PC-3 (cell line): Measurements from ENCODE around the gene WNT1. TPM values are rescaled to one million over a fixed set of nuclear protein-coding genes. Genes with fewer than 3 reads are reported as not detected.
A peak's percentile ranks its signal among the peaks of the same experiment; 100 is the strongest.

Source experiments
- ATAC-seq: fragments of 200-7000 bp; cut with Tn5 transposase; 2 replicates; pipeline ENCODE4 v1.9.1; 2020; ENCODE audit warnings: mild to moderate bottlenecking, moderate library complexity
- BruUV-seq: library from RNA; stranded (reverse); fragments of 400-500 nt; replicated peaks from 2 replicates; lab custom pipeline; 2021; lab: Mats Ljungman, UMichigan
- CTCF ChIA-PET: fragments of 300-600 bp; sonication (Branson Sonifier 250); formaldehyde crosslinking; loops from one replicate; lab custom pipeline; 2022; ENCODE audit warnings: antibody characterized with exemption; lab: Charles Lee
- POLR2A ChIA-PET: fragments of 300-600 bp; sonication (Branson Sonifier 250); formaldehyde crosslinking; loops from one replicate; lab custom pipeline; 2022; ENCODE audit warnings: antibody characterized with exemption; ENCODE audit not compliant: unreplicated experiment; lab: Charles Lee
- DNase-seq: peaks from one replicate; pipeline ENCODE4 v3.0.0-alpha.2; 2015
- H2AFZ ChIP-seq: fragments of 300-600 bp; sonication (generic); 2 replicates; pipeline ENCODE4 v1.6.0; 2016; ENCODE audit warnings: antibody characterized with exemption, low read length
- H3F3A ChIP-seq: fragments of 300-600 bp; sonication (generic); one replicate; pipeline ENCODE4 v1.6.0; 2017; ENCODE audit warnings: antibody characterized with exemption, low read length, control low read depth, mild to moderate bottlenecking; ENCODE audit not compliant: unreplicated experiment
- H3K27ac ChIP-seq: fragments of 300-600 bp; sonication (generic); 2 replicates; pipeline ENCODE4 v1.5.1; 2016; ENCODE audit warnings: mild to moderate bottlenecking, low read length
- H3K27me3 ChIP-seq: fragments of 300-600 bp; sonication (generic); 2 replicates; pipeline ENCODE4 v1.6.1; 2016; ENCODE audit warnings: low read length, mixed read lengths
- H3K36me3 ChIP-seq: fragments of 300-600 bp; sonication (generic); 2 replicates; pipeline ENCODE4 v1.6.1; 2016; ENCODE audit warnings: low read depth, mixed run types, low read length, mixed read lengths
- H3K4me1 ChIP-seq: fragments of 300-600 bp; sonication (generic); 2 replicates; pipeline ENCODE4 v1.5.1; 2016; ENCODE audit warnings: low read length; ENCODE audit not compliant: insufficient read depth
- H3K4me2 ChIP-seq: fragments of 300-600 bp; sonication (generic); 2 replicates; pipeline ENCODE4 v1.6.0; 2016; ENCODE audit warnings: low read length
- H3K4me3 ChIP-seq: fragments of 300-600 bp; sonication (generic); 2 replicates; pipeline ENCODE4 v1.5.1; 2016; ENCODE audit warnings: mild to moderate bottlenecking, low read length, mixed read lengths
- H3K79me2 ChIP-seq: fragments of 300-600 bp; sonication (generic); 2 replicates; pipeline ENCODE4 v1.6.1; 2017; ENCODE audit warnings: low read length, mixed read lengths
- H3K9ac ChIP-seq: fragments of 300-600 bp; sonication (generic); 2 replicates; pipeline ENCODE4 v1.6.0; 2016; ENCODE audit warnings: mild to moderate bottlenecking, low read length
- H3K9me2 ChIP-seq: fragments of 300-600 bp; sonication (generic); replicated peaks from 2 replicates; pipeline ENCODE4 v1.6.1; 2016; ENCODE audit warnings: mixed run types, low read length, mixed read lengths
- H3K9me3 ChIP-seq: fragments of 300-600 bp; sonication (generic); 2 replicates; pipeline ENCODE4 v1.6.1; 2016; ENCODE audit warnings: low read length, mixed read lengths
- H4K20me1 ChIP-seq: fragments of 300-600 bp; sonication (generic); 2 replicates; pipeline ENCODE4 v1.6.1; 2016; ENCODE audit warnings: low read length, mixed read lengths
- CTCF ChIP-seq: fragments of 300-600 bp; sonication (generic); conservative IDR thresholded peaks from 2 replicates; pipeline ENCODE4 v1.5.1; 2017; ENCODE audit warnings: antibody characterized with exemption, low read depth, mild to moderate bottlenecking, low read length
- EZH2 ChIP-seq: fragments of 300-600 bp; sonication (generic); IDR thresholded peaks from one replicate; pipeline ENCODE4 v1.6.1; 2017; ENCODE audit warnings: antibody characterized with exemption, mild to moderate bottlenecking, low read length; ENCODE audit not compliant: unreplicated experiment
- EZH2phosphoT487 ChIP-seq: fragments of 300-600 bp; sonication (generic); IDR thresholded peaks from 2 replicates; pipeline ENCODE4 v1.6.1; 2018; ENCODE audit warnings: mild to moderate bottlenecking, antibody characterized with exemption, low read length, borderline replicate concordance
- intact Hi-C: fragments of 100-400 bp; cut with micrococcal nuclease; formaldehyde crosslinking; loops from 2 replicates; pipeline ENCODE4 v1.9.0; 2023
- total RNA-seq: library from RNA; depleted of rRNA; stranded (reverse); fragments of >200 nt; gene quantifications from 2 replicates; pipeline ENCODE4 v1.2.3, GENCODE V29; 2014

WNT1 gene
- total RNA-seq, 1 experiment from 2014 or later = not detected

- TF ChIP-seq EZH2phosphoT487 (no peak), EZH2 (no peak), CTCF (no peak)
- Histone ChIP-seq H4K20me1 (peaks cover 3% of the 10 kb centered on the region), H3K9me2 (no peaks in the 10 kb centered on the region), H3K9me3 (no peaks in the 10 kb centered on the region), H3K79me2 (peaks cover 14% of the 10 kb centered on the region), H3F3A (no peaks in the 10 kb centered on the region), H3K9ac (no peak overlapping the region), H3K4me1 (peaks cover 22% of the 10 kb centered on the region), H3K4me2 (peak overlapping the region; percentile 48), H2AFZ (no peak overlapping the region), H3K36me3 (no peaks in the 10 kb centered on the region), H3K4me3 (no peak overlapping the region), H3K27ac (no peak overlapping the region), H3K27me3 (no peaks in the 10 kb centered on the region)
- BruUV-seq = no TSS peak
- DNase-seq (no peak), ATAC-seq (no peak)
- ChIA-PET CTCF (no interaction called here), POLR2A (no interaction called here)
- intact Hi-C loops = no loop called here
Measured at GRCh38 chr12:48960834-48961233, 17.3 kb upstream of the WNT1 start.

GRCh38 chr12:48961331-48961730 lies 16.8 kb upstream of the WNT1 start:
- Histone ChIP-seq H3K4me1 (peaks cover 20% of the 10 kb centered on the region), H3F3A (no peaks in the 10 kb centered on the region), H3K4me3 (no peak overlapping the region), H4K20me1 (no peaks in the 10 kb centered on the region), H3K4me2 (peak overlapping the region; percentile 48), H3K27ac (peak overlapping the region; percentile 27), H3K36me3 (no peaks in the 10 kb centered on the region), H3K9me2 (no peaks in the 10 kb centered on the region), H3K79me2 (peaks cover 9% of the 10 kb centered on the region), H3K9ac (no peak overlapping the region), H2AFZ (peak overlapping the region; percentile 29; the same call in 1 of the 2 replicates), H3K9me3 (no peaks in the 10 kb centered on the region), H3K27me3 (no peaks in the 10 kb centered on the region)
- ATAC-seq (peak; percentile 8), DNase-seq (peak; percentile 72)
- ChIA-PET POLR2A (no interaction called here), CTCF (interaction anchor here (0.6 kb wide), 1 partner anchor 56 kb away, joined by 4 read pairs; no protein-coding TSS in a partner anchor)
- intact Hi-C loops = no loop called here
- TF ChIP-seq EZH2 (no peak), CTCF (no peak), EZH2phosphoT487 (no peak)
- BruUV-seq = no TSS peak

- Histone ChIP-seq H2AFZ (no peak overlapping the region), H3K36me3 (no peaks in the 10 kb centered on the region), H3K79me2 (peaks cover 5% of the 10 kb centered on the region), H3K9me2 (no peaks in the 10 kb centered on the region), H3K4me3 (no peak overlapping the region), H3K27me3 (no peaks in the 10 kb centered on the region), H3K9ac (no peak overlapping the region), H3K4me1 (peaks cover 20% of the 10 kb centered on the region), H3F3A (no peaks in the 10 kb centered on the region), H3K9me3 (no peaks in the 10 kb centered on the region), H3K27ac (peak overlapping the region; percentile 27), H4K20me1 (no peaks in the 10 kb centered on the region), H3K4me2 (peak overlapping the region; percentile 48)
- DNase-seq (peak; percentile 58), ATAC-seq (peak; percentile 23; the same call in 1 of the 2 replicates)
- no peak for TF ChIP-seq EZH2phosphoT487
- no peak for TF ChIP-seq CTCF
- TF ChIP-seq EZH2 = no peak
- POLR2A ChIA-PET = no interaction called here
- intact Hi-C loops = no loop called here
- CTCF ChIA-PET = interaction anchor here (0.6 kb wide), 1 partner anchor 56 kb away, joined by 4 read pairs; no protein-coding TSS in a partner anchor
- BruUV-seq = no TSS peak
Measured at GRCh38 chr12:48961801-48962200, 16.3 kb upstream of the WNT1 start.
